WI38 (cell line): ENCODE measurements around the gene CCDC85A.

Experiments
- H3K4me3 ChIP-seq: 2 replicates; pipeline ENCODE4 v1.5.1; 2011; ENCODE audit warnings: low read depth, mild to moderate bottlenecking, control low read depth, low read length
- CTCF ChIP-seq: IDR thresholded peaks from 2 replicates; pipeline ENCODE4 v1.5.1; 2012; ENCODE audit warnings: low read depth, mild to moderate bottlenecking, control low read depth, low read length

The CCDC85A gene

GRCh38 chr2:56315376-56315775, 131.6 kb downstream of the CCDC85A start:
- H3K4me3 ChIP-seq = no peak overlapping the region
- no peak for TF ChIP-seq CTCF

GRCh38 chr2:56316011-56316410, 132.2 kb downstream of the CCDC85A start:
- H3K4me3 ChIP-seq = no peak overlapping the region
- no peak for TF ChIP-seq CTCF

- no peak overlapping the region for H3K4me3 ChIP-seq
- TF ChIP-seq CTCF = no peak
Observed at GRCh38 chr2:56318147-56318546, 134.4 kb downstream of the CCDC85A start.

- no peak for TF ChIP-seq CTCF
Observed at GRCh38 chr2:56325661-56326345, 142.0 kb downstream of the CCDC85A start.

GRCh38 chr2:56326346-56326741, 142.6 kb downstream of the CCDC85A start:
- no peak for TF ChIP-seq CTCF
- no peak overlapping the region for H3K4me3 ChIP-seq

More at GRCh38 chr2:56325661-56326345, 142.0 kb downstream of the CCDC85A start:
- H3K4me3 ChIP-seq = no peak overlapping the region

GRCh38 chr2:56331810-56332209, 148.0 kb downstream of the CCDC85A start:
- TF ChIP-seq CTCF = no peak
- H3K4me3 ChIP-seq = no peak overlapping the region

- no peak for TF ChIP-seq CTCF
- no peak overlapping the region for H3K4me3 ChIP-seq
Observed at GRCh38 chr2:56333812-56334485, 150.2 kb downstream of the CCDC85A start.
